Esophagus muscularis mucosa (tissue), 4 donors: ENCODE results near the gene C6orf136. TPM values are rescaled to one million over a fixed set of nuclear protein-coding genes. Genes with fewer than 3 reads are reported as not detected.

Source experiments
- DNase-seq: peaks from one replicate; pipeline ENCODE4 v3.0.0-alpha.2; 2017; ENCODE audit errors: extremely low spot score
- H3K27ac ChIP-seq, 4 donors: fragments of 200-600 bp; sonication (generic); replicated peaks in 1 of 4; 1 replicate in 3 of 4; 2 replicates in 1 of 4; pipeline ENCODE4 v1.5.1; 2016 to 2019; ENCODE audit warnings: mild to moderate bottlenecking in 1 of 4
- H3K27me3 ChIP-seq, 4 donors: fragments of 200-600 bp; sonication (generic); one replicate each; pipeline versions ENCODE4 v1.5.1 to v1.6.0; 2016 to 2019
- H3K36me3 ChIP-seq, 4 donors: fragments of 200-600 bp; sonication (generic); one replicate each; pipeline ENCODE4 v1.5.1; 2016 to 2019
- H3K4me1 ChIP-seq, 4 donors: fragments of 200-600 bp; sonication (generic); one replicate each; pipeline ENCODE4 v1.5.1; 2016 to 2019
- H3K4me3 ChIP-seq, 4 donors: fragments of 200-600 bp; sonication (generic); 1 replicate in 2 of 4; 2 replicates in 2 of 4; pipeline ENCODE4 v1.5.1; 2016 to 2019; ENCODE audit warnings: mild to moderate bottlenecking in 4 of 4, moderate library complexity in 1 of 4
- H3K9me3 ChIP-seq, 4 donors: fragments of 200-600 bp; sonication (generic); 1 replicate in 3 of 4; 2 replicates in 1 of 4; pipeline ENCODE4 v1.5.1; 2016 to 2019
- EP300 ChIP-seq: sonication (generic); formaldehyde crosslinking; IDR thresholded peaks from one replicate; pipeline ENCODE4 v1.6.1; 2017; ENCODE audit warnings: antibody characterized with exemption
- POLR2A ChIP-seq: fragments of 450-650 bp; IDR thresholded peaks from one replicate; pipeline ENCODE4 v1.6.1; 2017; ENCODE audit warnings: antibody characterized with exemption, moderate library complexity, mild to moderate bottlenecking, low read depth
- POLR2AphosphoS5 ChIP-seq, 2 donors: sonication (generic); formaldehyde crosslinking; IDR thresholded peaks; one replicate each; pipeline ENCODE4 v1.6.1; 2017; ENCODE audit warnings: antibody characterized with exemption in 2 of 2
- WGBS: methylation state at CpG from one replicate; pipeline ENCODE4 v1.1.5; 2018; 5-methylcytosine and 5-hydroxymethylcytosine counted together
- intact Hi-C: fragments of 100-400 bp; cut with DNase I; formaldehyde crosslinking; loops from one replicate; pipeline ENCODE4 v1.15.1; 2023
- total RNA-seq, 4 donors: library from RNA; depleted of rRNA; stranded (reverse); fragments of >200 nt; gene quantifications; one replicate each; pipeline versions ENCODE4 v1.1.0 to v1.2.1, GENCODE V29; 2016
- TF ChIP-seq, protein P1 (sequence below), 3 experiments: fragments of 200-600 bp in 2 of 3; fragments of 450-650 bp in 1 of 3; sonication (generic) in 2 of 3; IDR thresholded peaks; one replicate each; pipeline ENCODE4 v1.5.1; 2017 to 2019; ENCODE audit warnings: antibody characterized with exemption in 3 of 3, mild to moderate bottlenecking in 2 of 3, moderate library complexity in 1 of 3

Gene C6orf136
- total RNA-seq, 4 donors from 2014 or later, result 8.0 to 28.2 (median 24.0) TPM

DNA sequence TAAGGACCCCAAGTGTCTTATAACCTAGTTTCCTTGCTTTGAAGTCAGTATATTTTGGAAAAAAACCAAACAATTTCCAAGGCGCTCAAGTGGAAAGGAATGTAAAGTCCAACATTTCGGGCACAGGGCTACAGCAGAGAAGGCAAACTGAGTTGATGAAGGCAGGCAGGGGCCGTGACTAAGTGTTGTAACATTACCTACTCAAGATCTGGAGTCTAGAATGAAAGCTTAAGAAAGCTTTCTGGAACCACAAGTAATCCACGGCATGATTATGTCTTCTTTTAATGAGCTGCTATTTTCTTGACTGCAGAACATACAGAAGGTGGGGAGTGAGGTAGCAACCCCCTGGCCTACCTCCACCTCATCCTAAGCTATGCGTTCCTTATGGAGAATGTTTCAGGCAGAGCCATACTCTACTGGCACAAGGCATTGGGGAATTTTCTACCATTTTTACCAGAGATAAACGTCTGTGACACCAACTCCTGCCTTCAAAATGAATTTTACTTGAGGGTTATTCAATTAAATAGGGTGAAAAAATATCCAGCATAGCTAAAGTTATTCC lies 34.2 kb upstream of the C6orf136 start:
- no peak for DNase-seq
- 34% methylated on average over 6 of the region's 6 CpGs for WGBS
- TF ChIP-seq, protein P1, sequence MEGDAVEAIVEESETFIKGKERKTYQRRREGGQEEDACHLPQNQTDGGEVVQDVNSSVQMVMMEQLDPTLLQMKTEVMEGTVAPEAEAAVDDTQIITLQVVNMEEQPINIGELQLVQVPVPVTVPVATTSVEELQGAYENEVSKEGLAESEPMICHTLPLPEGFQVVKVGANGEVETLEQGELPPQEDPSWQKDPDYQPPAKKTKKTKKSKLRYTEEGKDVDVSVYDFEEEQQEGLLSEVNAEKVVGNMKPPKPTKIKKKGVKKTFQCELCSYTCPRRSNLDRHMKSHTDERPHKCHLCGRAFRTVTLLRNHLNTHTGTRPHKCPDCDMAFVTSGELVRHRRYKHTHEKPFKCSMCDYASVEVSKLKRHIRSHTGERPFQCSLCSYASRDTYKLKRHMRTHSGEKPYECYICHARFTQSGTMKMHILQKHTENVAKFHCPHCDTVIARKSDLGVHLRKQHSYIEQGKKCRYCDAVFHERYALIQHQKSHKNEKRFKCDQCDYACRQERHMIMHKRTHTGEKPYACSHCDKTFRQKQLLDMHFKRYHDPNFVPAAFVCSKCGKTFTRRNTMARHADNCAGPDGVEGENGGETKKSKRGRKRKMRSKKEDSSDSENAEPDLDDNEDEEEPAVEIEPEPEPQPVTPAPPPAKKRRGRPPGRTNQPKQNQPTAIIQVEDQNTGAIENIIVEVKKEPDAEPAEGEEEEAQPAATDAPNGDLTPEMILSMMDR (IDR thresholded peaks at IDR 0.05), result no peak
- TF ChIP-seq EP300, result no peak
- no peak for TF ChIP-seq POLR2A
- no peak for TF ChIP-seq POLR2AphosphoS5 (IDR thresholded peaks at IDR 0.05)
- H3K27ac ChIP-seq, result peak overlapping the region; percentile 90 to 98 (median 96)
- H3K36me3 ChIP-seq, result peaks cover 19 to 31% (median 27%) of the 10 kb centered on the region in 4 donors
- H3K9me3 ChIP-seq, result no peaks in the 10 kb centered on the region
- H3K27me3 ChIP-seq, result no peaks in the 10 kb centered on the region
- peaks cover 53 to 61% (median 57%) of the 10 kb centered on the region in 4 donors for H3K4me1 ChIP-seq
- H3K4me3 ChIP-seq, result no peak overlapping the region
- intact Hi-C loops, result loop anchor here (5.0 kb wide), 1 partner anchor 130 kb away; no protein-coding TSS in a partner anchor

DNA sequence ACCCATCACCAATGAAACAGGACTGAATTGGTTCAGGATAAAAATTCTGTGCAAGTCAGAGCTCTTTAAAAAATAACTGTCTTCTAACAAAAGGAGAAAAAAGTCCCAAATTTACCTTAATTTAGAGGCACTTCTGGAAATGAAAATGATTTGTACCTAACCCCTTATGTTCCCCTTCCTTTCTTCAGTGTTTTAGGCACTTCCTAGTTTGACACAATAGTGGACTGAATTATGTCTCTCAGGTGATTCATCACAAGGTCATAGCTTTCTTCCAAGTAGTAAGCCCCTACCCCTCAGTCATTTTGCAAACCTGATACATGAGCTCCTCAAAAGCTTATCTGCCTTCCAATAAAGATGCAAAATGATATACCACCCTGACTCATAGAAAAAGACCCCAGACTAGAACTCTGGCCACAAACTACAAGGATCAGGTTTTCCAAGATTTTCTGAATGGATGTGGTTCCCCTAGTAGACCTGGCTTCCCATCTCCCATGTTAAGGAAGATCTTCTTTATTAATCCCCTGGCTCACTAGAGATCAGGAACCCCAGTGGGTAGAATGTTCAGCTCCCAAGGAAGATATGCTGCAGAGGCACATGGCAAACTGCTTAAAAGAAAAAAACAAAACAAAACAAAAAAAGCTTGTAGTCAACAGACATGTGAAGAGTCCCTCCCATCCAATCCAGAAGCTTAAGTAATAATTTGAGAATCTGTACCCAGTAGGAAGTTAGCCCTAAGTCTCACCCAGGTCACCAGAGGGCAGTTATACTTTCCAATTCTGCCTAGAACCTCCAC lies 33.5 kb upstream of the C6orf136 start:
- no peaks in the 10 kb centered on the region for H3K9me3 ChIP-seq
- peaks cover 56 to 65% (median 60%) of the 10 kb centered on the region in 4 donors for H3K4me1 ChIP-seq
- no peaks in the 10 kb centered on the region for H3K27me3 ChIP-seq
- intact Hi-C loops, result loop anchor here (5.0 kb wide), 1 partner anchor 131 kb away; no protein-coding TSS in a partner anchor
- peak overlapping the region; percentile 90 to 98 (median 96) for H3K27ac ChIP-seq
- no peak for DNase-seq
- H3K36me3 ChIP-seq, result peaks cover 12 to 24% (median 20%) of the 10 kb centered on the region in 4 donors
- peak overlapping the region in 3 of 4 donors; percentile 68 to 84 (median 68) for H3K4me3 ChIP-seq
- TF ChIP-seq POLR2A, result no peak
- no peak for TF ChIP-seq EP300
- TF ChIP-seq, protein P1 (IDR thresholded peaks at IDR 0.05), result no peak
- no peak for TF ChIP-seq POLR2AphosphoS5 (IDR thresholded peaks at IDR 0.05)

DNA sequence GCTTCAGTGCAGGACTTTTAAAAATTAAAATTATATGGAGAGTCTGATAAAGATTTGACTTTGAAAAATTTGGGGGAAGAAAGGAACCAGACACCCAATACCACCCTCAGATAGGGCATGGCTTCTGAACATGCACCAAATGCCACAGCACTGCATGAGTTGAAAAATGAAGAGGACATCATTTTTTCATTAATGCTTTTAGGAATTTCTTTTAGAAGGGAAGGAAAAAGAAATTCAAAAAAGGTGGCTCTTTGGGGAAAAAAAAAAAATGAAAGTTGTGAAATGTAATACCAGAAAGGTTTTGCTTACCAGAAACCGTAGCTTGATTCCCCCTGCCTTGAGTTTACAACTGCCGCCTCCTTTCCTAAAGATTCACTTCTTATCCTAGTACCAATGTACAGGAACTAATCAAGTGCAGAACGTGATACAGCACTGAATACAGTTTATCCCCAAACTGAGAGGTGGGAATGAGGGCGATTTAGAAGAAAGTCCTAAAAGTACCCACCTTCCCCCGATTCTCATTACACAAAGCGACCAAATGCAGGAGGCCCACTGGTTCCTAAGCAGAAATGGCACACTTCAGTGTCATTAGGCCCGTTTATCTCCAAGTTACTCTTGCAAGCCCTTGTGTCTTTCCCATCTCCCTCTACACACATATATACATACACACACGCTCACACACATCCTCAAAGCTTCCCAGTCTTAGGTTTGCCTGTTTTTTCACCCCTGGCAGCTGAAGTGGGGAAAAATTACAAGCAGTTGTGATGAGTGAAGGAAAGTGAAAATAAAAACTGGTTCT lies 32.7 kb upstream of the C6orf136 start:
- Histone ChIP-seq H3K4me3 (peak overlapping the region; percentile 68 to 91 (median 76)), H3K27ac (peak overlapping the region; percentile 90 to 98 (median 96)), H3K36me3 (peaks cover 8 to 19% (median 13%) of the 10 kb centered on the region in 4 donors), H3K4me1 (peaks cover 64 to 68% (median 65%) of the 10 kb centered on the region in 4 donors), H3K27me3 (no peaks in the 10 kb centered on the region), H3K9me3 (no peaks in the 10 kb centered on the region)
- no peak for TF ChIP-seq POLR2A
- TF ChIP-seq EP300, result no peak
- TF ChIP-seq POLR2AphosphoS5 (IDR thresholded peaks at IDR 0.05), result no peak
- TF ChIP-seq, protein P1 (IDR thresholded peaks at IDR 0.05), result no peak
- no peak for DNase-seq
- 25% methylated on average over 8 of the region's 8 CpGs for WGBS
- intact Hi-C loops, result loop anchor here (5.0 kb wide), 1 partner anchor 132 kb away; no protein-coding TSS in a partner anchor

DNA sequence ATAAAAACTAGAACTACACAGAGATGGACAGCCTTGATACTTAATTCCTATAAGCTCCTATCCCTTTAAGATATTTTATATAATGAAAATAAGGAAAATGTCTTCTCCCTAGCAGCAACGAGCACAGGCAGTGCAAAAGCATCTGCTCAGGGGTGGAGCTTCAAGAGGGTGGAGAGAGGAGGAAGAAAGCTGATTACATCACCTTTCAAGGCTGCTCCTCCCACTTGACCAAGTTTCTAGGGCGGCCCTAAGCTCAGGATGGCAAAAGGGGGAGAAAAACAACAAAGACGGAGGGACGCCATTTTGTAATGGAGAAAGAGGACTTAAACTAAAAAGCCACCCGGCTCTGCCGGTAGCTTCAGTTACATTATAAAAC lies 32.1 kb upstream of the C6orf136 start:
- H3K27ac ChIP-seq, result peak overlapping the region; percentile 90 to 98 (median 96)
- peak; percentile 95 for DNase-seq
- WGBS, result 0% methylated on average over 6 of the region's 6 CpGs
- peak overlapping the region; percentile 68 to 91 (median 76) for H3K4me3 ChIP-seq
- peaks cover 59 to 68% (median 64%) of the 10 kb centered on the region in 4 donors for H3K4me1 ChIP-seq
- H3K36me3 ChIP-seq, result peaks cover 8 to 24% (median 14%) of the 10 kb centered on the region in 4 donors
- H3K27me3 ChIP-seq, result no peaks in the 10 kb centered on the region
- TF ChIP-seq EP300 (no peak), POLR2AphosphoS5 (IDR thresholded peaks at IDR 0.05) (peak in 1 of 2 donors; percentile 99)
- TF ChIP-seq, protein P1 (IDR thresholded peaks at IDR 0.05), result peak in 1 of 3 experiments; percentile 11
- intact Hi-C loops, result loop anchor here (5.0 kb wide), 1 partner anchor 133 kb away; no protein-coding TSS in a partner anchor
- no peaks in the 10 kb centered on the region for H3K9me3 ChIP-seq
